ENCODE results near the gene CALD1.

DNA sequence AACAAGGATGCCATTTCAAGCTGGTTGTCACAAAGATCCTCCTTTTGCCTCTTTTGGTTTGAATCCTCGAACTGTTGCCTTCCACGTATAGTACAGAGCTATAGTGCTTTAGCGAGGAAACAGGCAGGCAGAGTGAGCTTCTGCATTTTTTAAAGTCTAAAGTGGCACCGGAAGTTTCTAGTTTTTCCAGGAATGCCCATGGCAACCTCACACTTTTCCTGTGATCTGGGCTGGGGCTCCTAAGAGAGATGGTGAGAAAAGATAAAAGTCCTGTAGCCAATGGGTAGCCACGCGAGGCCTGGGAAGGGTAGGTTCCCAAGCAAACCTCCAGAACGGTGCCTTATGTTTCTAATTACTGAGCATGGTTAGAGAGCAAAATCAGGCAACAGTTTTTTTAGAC lies 76.7 kb downstream of the CALD1 start:
- TF ChIP-seq, protein P1, sequence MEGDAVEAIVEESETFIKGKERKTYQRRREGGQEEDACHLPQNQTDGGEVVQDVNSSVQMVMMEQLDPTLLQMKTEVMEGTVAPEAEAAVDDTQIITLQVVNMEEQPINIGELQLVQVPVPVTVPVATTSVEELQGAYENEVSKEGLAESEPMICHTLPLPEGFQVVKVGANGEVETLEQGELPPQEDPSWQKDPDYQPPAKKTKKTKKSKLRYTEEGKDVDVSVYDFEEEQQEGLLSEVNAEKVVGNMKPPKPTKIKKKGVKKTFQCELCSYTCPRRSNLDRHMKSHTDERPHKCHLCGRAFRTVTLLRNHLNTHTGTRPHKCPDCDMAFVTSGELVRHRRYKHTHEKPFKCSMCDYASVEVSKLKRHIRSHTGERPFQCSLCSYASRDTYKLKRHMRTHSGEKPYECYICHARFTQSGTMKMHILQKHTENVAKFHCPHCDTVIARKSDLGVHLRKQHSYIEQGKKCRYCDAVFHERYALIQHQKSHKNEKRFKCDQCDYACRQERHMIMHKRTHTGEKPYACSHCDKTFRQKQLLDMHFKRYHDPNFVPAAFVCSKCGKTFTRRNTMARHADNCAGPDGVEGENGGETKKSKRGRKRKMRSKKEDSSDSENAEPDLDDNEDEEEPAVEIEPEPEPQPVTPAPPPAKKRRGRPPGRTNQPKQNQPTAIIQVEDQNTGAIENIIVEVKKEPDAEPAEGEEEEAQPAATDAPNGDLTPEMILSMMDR (optimal IDR thresholded peaks at IDR 0.05 in 1 of 3, IDR thresholded peaks at IDR 0.05 in 1 of 3, conservative IDR thresholded peaks at IDR 0.05 in 1 of 3; ENCODE audit: extremely low read depth in 1 of 3, insufficient read depth in 2 of 3, low read length in 3 of 3): no peak
- no peak for TF ChIP-seq EZH2 (IDR thresholded peaks at IDR 0.05; ENCODE audit: low read length)

Data from keratinocyte (primary cell).